ENCODE data around the gene HOXD3.
A peak's percentile ranks its signal among the peaks of the same experiment; 100 is the strongest.

The HOXD3 gene

DNA sequence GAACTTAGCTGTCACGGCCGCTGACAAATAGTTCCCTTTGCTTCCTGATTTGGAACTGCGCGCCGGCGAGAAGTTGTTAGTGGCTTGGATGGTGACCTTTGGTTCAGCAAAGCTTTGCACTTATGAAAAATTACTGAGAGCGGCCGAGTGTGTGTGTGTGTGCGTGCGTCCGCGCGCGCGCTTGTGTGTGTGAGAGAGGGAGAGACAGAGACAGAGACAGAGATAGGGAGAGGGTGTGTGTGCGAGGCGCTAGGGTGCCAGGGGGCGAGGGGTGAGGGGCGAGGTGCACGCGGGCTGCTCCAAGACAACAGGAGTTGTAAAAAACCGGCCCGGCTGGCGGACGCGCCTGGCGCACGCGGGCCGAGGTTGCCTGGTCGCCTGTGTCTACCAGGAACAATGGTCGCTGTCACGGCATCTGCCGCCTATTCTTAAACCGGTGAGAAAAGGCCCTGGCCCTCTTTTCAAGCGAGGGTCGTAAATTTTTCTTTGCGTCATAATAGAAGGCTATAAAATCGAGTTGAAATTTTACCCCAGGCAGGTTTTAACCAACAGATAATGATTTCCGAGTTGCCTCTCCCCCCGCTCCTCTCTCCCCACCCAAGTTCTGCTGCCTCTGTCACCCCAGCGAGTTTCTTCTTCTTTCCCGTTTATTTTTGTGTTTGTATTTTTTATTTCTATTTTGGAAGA is 535 bp downstream of the HOXD3 start:
- Histone ChIP-seq H3K4me1 (ENCODE audit: insufficient read depth, low read length) (no peaks in the 10 kb centered on the region; the same call in 1 of the 2 replicates), H3K9ac (ENCODE audit: low read depth, low read length) (no peak overlapping the region; the same call in 1 of the 2 replicates), H3K9me3 (ENCODE audit: control insufficient read depth, insufficient read depth, low read length) (no peaks in the 10 kb centered on the region), H3K36me3 (ENCODE audit: insufficient read depth, low read length) (no peaks in the 10 kb centered on the region)

DNA sequence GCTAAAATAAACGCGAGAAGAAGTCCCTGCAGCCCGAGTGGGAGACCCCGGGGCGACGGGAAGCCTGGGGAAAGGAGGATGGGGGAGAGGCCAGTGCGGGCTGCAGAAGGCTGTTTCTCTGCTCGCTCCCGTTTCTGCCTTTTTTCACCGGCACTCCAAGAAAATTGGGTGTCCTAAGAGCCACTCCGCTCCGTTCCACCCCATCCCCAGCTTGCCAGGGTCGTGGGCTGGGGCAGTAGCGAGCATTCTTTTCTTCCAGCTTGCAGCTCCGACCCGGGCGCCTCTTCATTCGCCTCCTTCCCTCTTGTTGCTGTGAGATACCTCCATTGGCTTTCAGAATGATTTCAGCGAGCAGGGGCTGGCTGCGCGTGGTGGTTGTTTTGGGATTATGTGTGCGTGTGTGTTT is 1.1 kb downstream of the HOXD3 start:
- no peaks in the 10 kb centered on the region for H3K9me3 ChIP-seq (ENCODE audit: control insufficient read depth, insufficient read depth, low read length)
- no peaks in the 10 kb centered on the region for H3K36me3 ChIP-seq (ENCODE audit: insufficient read depth, low read length)
- no peak overlapping the region; the same call in 1 of the 2 replicates for H3K9ac ChIP-seq (ENCODE audit: low read depth, low read length)
- H3K4me1 ChIP-seq (ENCODE audit: insufficient read depth, low read length), result no peaks in the 10 kb centered on the region; the same call in 1 of the 2 replicates

DNA sequence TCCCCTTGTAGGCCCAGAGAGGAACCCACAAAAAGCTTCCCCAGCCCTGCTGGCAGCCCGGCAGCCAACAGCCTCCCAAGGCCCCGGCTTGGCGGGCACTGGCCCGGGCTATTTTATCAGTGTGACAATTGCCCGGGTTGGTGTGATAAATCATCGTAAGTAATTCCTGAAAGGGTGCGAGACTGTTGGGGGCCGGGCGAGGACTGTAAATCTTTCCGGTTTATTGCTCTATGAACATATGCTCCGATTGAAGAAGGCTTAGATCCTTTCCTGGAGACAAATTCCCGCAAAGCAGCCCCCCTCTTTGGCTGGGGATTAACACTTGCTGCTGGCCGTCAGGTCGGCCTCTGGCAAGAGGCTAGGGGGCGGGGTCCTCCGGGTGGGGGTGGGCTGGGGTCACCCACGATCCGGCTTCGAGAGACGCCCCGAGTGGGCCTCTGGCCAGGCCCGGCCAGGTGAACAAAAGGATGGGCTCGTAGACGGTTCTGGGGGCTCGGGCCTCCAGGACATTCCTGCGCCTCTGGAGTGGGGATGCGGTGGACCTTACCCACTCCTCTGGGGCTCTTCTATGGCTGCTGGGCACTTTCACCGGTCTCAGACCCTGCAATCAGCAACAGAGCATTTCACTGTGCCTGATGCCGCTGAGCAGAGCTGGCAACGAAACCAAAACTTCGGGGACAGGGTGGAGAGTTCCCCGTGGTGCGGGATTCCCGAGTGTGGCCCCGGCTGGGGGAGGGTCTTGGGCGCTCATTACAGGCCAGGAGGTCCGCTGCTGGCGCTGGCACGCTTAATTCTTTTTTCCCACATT is 2.0 kb downstream of the HOXD3 start:
- Histone ChIP-seq H3K9me3 (ENCODE audit: control insufficient read depth, insufficient read depth, low read length) (no peaks in the 10 kb centered on the region), H3K4me1 (ENCODE audit: insufficient read depth, low read length) (no peaks in the 10 kb centered on the region; the same call in 1 of the 2 replicates)

DNA sequence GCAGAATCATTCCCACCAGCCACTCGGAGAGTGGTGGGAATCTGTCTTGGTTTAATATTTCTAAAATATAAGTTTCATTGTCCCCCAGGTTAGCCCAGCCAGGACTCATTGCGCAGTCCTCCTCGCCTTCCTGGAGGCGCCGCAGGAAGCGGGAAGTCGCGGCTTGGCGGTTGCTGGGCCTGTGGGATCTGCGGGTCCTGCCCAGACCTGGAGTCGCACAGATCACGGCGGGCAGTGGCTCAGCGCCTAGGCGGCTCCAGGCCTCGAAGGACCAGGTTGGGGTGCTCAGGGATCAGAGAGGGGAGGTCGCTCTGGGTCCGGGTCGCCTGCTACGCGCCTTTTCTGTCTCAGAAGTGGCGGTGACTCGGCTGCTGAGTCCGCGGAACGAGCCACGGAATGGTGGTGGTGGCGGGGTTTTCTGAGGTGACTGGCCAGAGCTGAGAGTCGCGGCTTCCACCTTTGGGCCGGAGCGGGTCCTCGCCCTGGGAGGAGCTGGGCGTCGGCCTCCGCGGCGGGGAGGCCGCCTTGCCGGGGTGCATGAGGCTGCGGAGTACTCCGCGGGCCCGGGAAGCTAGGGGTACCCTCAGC is 2.6 kb downstream of the HOXD3 start:
- H3K4me1 ChIP-seq (ENCODE audit: insufficient read depth, low read length), result no peaks in the 10 kb centered on the region; the same call in 1 of the 2 replicates
- H3K9me3 ChIP-seq (ENCODE audit: control insufficient read depth, insufficient read depth, low read length), result no peaks in the 10 kb centered on the region
- H3K9ac ChIP-seq (ENCODE audit: low read depth, low read length), result peak overlapping the region; percentile 14; the same call in 1 of the 2 replicates
- H3K36me3 ChIP-seq (ENCODE audit: insufficient read depth, low read length), result no peaks in the 10 kb centered on the region

More for the DNA sequence above, 2.0 kb downstream of the HOXD3 start:
- H3K36me3 ChIP-seq (ENCODE audit: insufficient read depth, low read length), result no peaks in the 10 kb centered on the region
- no peak overlapping the region for H3K9ac ChIP-seq (ENCODE audit: low read depth, low read length)

DNA sequence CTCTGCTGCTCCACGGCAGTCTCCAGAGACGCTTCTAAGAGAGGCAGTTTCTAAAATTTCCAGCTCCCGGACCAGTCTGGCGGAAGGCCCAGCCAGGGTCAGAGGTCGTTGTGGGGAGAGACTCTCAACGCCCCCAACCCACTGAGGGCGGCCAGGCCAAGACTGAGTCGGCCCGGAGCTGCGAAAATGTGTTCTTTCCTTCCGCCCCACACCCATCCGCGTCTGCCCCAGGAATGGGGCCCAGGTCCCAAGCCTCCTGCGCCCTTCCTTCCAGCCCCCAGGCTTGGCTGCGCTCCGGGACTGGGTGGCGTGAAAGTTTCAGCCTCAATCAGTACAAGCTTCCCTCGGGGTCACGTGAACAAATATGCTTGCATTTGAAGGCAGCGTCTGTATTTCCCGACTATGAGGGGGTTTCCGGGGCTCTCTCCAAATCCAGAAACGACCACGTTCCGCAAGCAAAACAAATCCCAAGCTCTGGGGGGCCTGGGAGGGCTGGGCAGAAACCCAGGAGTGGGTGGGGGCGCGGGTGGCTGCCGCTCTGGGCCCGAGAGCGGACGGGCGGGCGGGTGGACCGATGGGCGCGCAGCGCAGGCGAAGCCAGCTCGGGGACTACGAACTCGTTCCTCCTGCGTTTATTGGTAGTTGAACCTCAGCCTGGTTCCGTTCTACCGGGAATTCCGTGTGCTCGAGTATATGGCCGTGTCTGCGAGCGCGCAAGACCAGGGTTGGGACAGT is 3.3 kb downstream of the HOXD3 start:
- H3K9ac ChIP-seq (ENCODE audit: low read depth, low read length), result peak overlapping the region; percentile 14; the same call in 1 of the 2 replicates
- H3K9me3 ChIP-seq (ENCODE audit: control insufficient read depth, insufficient read depth, low read length), result no peaks in the 10 kb centered on the region
- no peaks in the 10 kb centered on the region; the same call in 1 of the 2 replicates for H3K4me1 ChIP-seq (ENCODE audit: insufficient read depth, low read length)
- H3K36me3 ChIP-seq (ENCODE audit: insufficient read depth, low read length), result no peaks in the 10 kb centered on the region

DNA sequence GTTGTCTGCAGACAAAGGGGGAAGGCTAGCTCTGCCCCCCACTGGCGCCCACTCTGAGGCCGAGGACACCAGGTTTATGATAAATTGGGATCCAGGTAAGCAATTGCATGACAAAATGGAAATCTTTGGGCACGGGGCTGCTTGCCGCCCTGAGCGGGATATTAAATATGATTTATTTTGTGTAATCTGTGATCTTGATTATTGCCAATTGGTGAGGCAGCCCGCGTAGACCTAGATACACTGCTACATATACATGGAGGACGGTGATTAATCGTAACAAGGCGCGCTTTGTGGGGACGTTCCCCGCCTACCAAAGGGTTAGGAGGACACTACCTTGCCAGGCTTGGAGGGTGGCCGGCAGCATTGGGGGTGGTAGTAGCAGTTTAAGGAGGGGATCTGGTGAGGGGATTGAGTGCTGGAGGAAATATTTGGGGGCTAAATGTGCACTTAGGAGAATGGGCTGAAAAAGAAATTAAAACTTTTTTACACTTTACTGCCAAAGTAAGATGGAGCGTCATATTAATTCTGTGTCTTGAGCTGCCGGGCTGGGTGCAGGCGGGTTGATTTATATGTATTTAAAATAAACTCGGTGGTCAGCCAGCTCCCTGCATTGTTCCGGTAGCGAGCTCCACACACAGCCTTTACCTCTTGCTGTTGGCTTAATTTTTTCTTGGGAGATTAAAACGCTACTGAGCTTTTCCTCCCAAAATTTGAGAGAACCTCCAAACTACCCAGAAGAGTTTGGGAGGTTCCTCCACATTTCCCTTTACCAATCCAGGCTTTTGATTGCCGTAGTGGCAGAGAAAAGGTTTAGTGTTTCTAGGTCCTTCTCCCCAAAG is 4.1 kb downstream of the HOXD3 start:
- Histone ChIP-seq H3K4me1 (ENCODE audit: insufficient read depth, low read length) (no peaks in the 10 kb centered on the region; the same call in 1 of the 2 replicates), H3K9ac (ENCODE audit: low read depth, low read length) (no peak overlapping the region), H3K36me3 (ENCODE audit: insufficient read depth, low read length) (no peaks in the 10 kb centered on the region), H3K9me3 (ENCODE audit: control insufficient read depth, insufficient read depth, low read length) (no peaks in the 10 kb centered on the region)

DNA sequence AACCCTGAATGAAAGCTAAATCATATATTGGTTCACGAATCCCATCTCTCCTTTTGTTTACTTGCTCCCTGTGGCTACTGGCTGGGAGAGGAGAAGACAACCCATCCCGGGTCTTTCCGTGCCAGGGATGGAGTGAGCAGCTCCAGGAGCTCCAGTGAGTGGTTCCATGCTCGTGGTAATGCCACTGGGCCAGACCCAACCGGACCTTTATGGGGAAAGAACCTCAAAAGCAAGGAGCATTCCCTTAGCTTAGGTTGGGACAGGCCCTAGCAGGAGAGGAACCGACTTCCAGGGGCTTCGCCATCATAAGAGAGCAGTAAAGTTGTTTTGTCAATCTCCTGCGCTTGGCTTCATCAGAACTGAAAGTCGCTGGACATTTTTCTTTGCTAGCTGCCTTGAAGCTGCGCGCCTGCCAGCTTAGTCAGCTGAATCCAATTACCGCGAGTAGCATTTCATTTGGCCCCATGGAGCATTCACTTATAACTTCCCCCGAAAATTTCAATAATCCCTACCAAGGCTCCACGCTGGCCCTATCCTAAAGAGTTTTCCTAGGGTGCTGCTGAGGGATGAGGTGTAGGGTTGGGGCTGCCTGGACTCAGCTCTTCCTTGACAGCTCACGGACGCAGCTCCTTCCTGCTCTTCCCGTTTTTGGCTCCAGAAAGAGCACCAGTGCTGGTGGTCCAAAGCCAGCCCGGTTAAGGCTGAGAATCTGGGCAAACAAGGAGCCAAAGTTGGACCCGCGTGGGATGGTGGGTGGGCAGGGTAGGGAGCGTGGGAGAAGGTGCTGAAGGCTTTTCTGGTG is 4.9 kb downstream of the HOXD3 start:
- H3K4me1 ChIP-seq (ENCODE audit: insufficient read depth, low read length), result no peaks in the 10 kb centered on the region; the same call in 1 of the 2 replicates
- H3K9ac ChIP-seq (ENCODE audit: low read depth, low read length), result no peak overlapping the region
- no peaks in the 10 kb centered on the region for H3K9me3 ChIP-seq (ENCODE audit: control insufficient read depth, insufficient read depth, low read length)
- H3K36me3 ChIP-seq (ENCODE audit: insufficient read depth, low read length), result no peaks in the 10 kb centered on the region

DNA sequence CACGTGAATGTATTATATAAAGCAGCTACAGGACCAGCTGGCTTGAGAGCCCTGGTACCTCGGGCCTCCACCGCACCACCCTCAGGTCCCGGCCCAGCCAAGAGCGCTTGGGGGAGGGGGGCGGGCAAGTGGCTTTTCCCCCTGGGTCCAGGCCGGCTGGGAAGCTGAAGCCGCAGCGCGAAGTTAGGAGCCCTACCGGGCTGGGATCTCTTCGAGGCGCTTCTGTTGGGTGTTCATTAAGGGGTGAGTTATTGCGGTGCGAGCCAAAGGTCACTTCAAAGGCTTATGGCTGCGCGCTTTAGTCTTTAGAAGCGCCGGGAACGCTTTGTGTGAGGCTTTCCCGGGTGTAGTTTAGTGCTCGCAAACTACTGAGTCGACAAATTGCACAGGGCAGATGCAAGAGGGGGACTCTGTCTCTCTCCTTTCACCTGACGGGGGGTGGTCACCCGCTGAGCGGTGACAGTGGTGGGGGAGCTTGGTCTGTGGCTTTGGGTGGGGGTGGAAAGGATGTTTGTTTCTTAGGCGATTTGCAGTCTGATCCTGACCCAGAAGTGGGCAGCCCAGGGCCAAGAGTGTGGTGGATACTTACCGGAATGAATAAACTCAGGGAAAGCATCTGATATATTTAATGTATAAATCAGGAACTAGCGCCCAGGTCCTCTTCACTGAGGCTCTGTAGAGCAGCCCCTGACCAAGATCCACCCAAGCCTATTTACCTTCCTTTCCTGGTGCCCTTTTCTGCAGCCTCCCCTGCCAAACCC is 6.0 kb downstream of the HOXD3 start:
- Histone ChIP-seq H3K4me1 (ENCODE audit: insufficient read depth, low read length) (no peaks in the 10 kb centered on the region; the same call in 1 of the 2 replicates), H3K9me3 (ENCODE audit: control insufficient read depth, insufficient read depth, low read length) (no peaks in the 10 kb centered on the region), H3K36me3 (ENCODE audit: insufficient read depth, low read length) (no peaks in the 10 kb centered on the region), H3K9ac (ENCODE audit: low read depth, low read length) (no peak overlapping the region)

DNA sequence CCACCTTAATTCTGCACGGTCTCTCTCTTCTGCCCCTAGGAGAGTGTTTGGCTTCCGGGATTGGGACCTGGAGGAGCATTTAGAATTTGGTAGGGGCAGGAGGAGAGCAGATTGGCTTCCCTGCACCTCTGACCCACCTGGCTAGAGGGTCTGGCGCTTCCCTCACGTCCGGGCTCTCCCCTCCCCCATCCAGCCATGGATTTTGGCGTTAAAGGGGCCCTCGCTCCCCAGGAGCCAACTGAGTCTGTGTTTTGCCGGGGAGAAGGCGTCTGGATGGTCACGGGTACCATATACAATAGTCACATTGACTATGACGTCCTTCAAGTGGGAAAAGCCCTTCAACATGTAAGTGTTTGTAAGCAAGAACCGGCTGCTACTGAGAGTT is 6.6 kb downstream of the HOXD3 start:
- H3K9ac ChIP-seq (ENCODE audit: low read depth, low read length), result no peak overlapping the region
- no peaks in the 10 kb centered on the region for H3K9me3 ChIP-seq (ENCODE audit: control insufficient read depth, insufficient read depth, low read length)
- H3K4me1 ChIP-seq (ENCODE audit: insufficient read depth, low read length), result no peaks in the 10 kb centered on the region; the same call in 1 of the 2 replicates
- H3K36me3 ChIP-seq (ENCODE audit: insufficient read depth, low read length), result no peaks in the 10 kb centered on the region

DNA sequence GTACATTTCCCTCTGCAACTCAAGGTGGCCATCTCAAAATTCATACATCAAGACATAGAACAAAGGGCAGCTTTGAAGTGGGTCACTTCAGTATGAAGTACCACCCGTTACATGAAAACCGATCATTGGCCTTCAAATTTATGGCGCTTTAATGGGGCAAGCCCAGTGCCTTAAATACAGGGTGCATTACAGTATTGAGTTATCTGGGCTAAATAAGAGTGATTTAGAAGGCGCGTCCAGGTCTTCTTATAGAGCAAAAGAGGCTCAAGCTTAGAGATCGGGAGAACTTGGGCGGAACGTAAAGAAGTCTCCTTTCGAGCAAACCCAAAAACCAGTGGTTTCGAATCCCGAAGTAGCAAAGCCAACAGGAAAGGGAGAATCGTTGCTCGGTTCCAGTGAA is 7.1 kb downstream of the HOXD3 start:
- no peaks in the 10 kb centered on the region for H3K9me3 ChIP-seq (ENCODE audit: control insufficient read depth, insufficient read depth, low read length)
- H3K36me3 ChIP-seq (ENCODE audit: insufficient read depth, low read length), result no peaks in the 10 kb centered on the region
- H3K9ac ChIP-seq (ENCODE audit: low read depth, low read length), result no peak overlapping the region
- H3K4me1 ChIP-seq (ENCODE audit: insufficient read depth, low read length), result no peaks in the 10 kb centered on the region; the same call in 1 of the 2 replicates

DNA sequence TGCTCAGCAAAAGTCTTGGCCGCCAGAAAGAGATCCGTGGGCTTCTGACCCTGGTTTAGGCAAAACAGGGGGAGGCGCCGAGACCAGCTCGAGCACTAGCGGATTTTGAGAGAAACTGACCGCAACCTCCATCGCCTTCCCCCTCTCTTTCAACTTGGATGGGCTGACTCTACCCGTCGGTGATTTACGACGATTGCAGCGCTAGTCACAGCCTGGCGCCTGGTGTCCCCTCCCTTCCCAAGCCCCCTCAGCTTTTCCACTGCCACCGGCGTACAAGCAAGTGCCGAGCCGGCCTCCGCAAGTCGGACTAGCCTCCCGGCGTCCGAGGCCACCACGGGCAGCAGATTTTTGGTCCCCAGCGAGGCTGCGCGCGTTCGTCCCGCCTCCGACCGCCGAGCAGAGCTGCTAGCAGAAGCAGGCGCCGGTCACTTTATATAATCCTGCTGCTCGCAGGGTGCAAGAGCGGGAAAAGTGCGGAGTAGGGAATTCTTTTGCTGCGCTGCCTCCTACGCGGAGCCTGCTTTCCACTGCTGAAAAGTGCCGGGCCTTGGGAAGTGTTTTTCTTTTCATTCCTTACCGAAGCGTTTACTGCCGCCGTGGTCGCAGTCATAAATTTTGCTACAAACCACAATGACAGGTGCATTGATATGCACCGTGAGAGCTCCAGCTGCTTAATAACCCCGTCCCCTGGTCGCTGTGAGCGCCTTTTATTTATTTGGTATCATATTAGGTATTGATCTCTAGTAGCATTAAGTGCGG is 7.7 kb downstream of the HOXD3 start:
- H3K9ac ChIP-seq (ENCODE audit: low read depth, low read length), result no peak overlapping the region; the same call in 1 of the 2 replicates
- no peaks in the 10 kb centered on the region; the same call in 1 of the 2 replicates for H3K4me1 ChIP-seq (ENCODE audit: insufficient read depth, low read length)
- H3K9me3 ChIP-seq (ENCODE audit: control insufficient read depth, insufficient read depth, low read length), result no peaks in the 10 kb centered on the region
- no peaks in the 10 kb centered on the region for H3K36me3 ChIP-seq (ENCODE audit: insufficient read depth, low read length)

Measured in ES-I3 (cell line).